Transverse colon (tissue), 3 donors: Measurements from ENCODE around the gene CLSTN2.

Experiments used
- CTCF ChIP-seq, 5 experiments: fragments of 200-600 bp in 3 of 5; fragments of 450-650 bp in 2 of 5; sonication (generic) in 3 of 5; IDR thresholded peaks; 1 replicate in 2 of 5; 2 replicates in 3 of 5; pipeline ENCODE4 v1.5.1; 2016 to 2017; ENCODE audit warnings: antibody characterized with exemption in 5 of 5, inconsistent platforms in 3 of 5, mild to moderate bottlenecking in 2 of 5, moderate library complexity in 1 of 5
- EP300 ChIP-seq: sonication (generic); formaldehyde crosslinking; IDR thresholded peaks from one replicate; pipeline ENCODE4 v1.6.1; 2017; ENCODE audit warnings: antibody characterized with exemption, low read depth

GRCh38 chr3:140013220-140013619 is 78.2 kb downstream of the CLSTN2 start:
- TF ChIP-seq CTCF (IDR thresholded peaks at IDR 0.05) (no peak), EP300 (no peak)
